Keratinocyte (primary cell): ENCODE measurements around the gene TCP11L2. TPM values are rescaled to one million over a fixed set of nuclear protein-coding genes. Genes with fewer than 3 reads are reported as not detected.
A peak's percentile ranks its signal among the peaks of the same experiment; 100 is the strongest.

Source experiments
- DNase-seq: peaks from one replicate; pipeline ENCODE4 v3.0.0-alpha.2; 2011; ENCODE audit warnings: low read depth, missing footprints, low spot score
- FAIRE-seq: peaks from 2 replicates; lab custom pipeline; 2011; peaks lifted over from hg19 to GRCh38; lab: Jason Lieb, UNC
- H2AFZ ChIP-seq: 2 replicates; pipeline ENCODE4 v1.6.0; 2012; ENCODE audit warnings: low read length, control low read depth, inconsistent platforms; ENCODE audit not compliant: control insufficient read depth
- H3K27ac ChIP-seq: 2 replicates; pipeline ENCODE4 v1.5.1; 2011; ENCODE audit warnings: low read length; ENCODE audit not compliant: control insufficient read depth, insufficient read depth
- H3K27me3 ChIP-seq: 3 replicates; pipeline ENCODE4 v1.6.0; 2011; ENCODE audit warnings: low read length; ENCODE audit not compliant: control insufficient read depth, insufficient read depth; ENCODE audit errors: extremely low read depth
- H3K36me3 ChIP-seq, 2 experiments: 2 replicates in 1 of 2; 3 replicates in 1 of 2; pipeline ENCODE4 v1.5.1; 2011; ENCODE audit warnings: low read length in 2 of 2, mild to moderate bottlenecking in 1 of 2; ENCODE audit not compliant: control insufficient read depth in 2 of 2, insufficient read depth in 2 of 2; ENCODE audit errors: extremely low read depth in 1 of 2
- H3K4me1 ChIP-seq: 3 replicates; pipeline ENCODE4 v1.5.1; 2011; ENCODE audit warnings: low read length; ENCODE audit not compliant: control insufficient read depth, insufficient read depth; ENCODE audit errors: extremely low read depth
- H3K4me2 ChIP-seq: 3 replicates; pipeline ENCODE4 v1.6.0; 2011; ENCODE audit warnings: low read depth, low read length; ENCODE audit not compliant: control insufficient read depth, insufficient read depth; ENCODE audit errors: extremely low read depth
- H3K4me3 ChIP-seq, 3 experiments: fragments of 200-600 bp in 1 of 3; sonication (generic) in 1 of 3; 2 replicates in 2 of 3; 3 replicates in 1 of 3; pipeline ENCODE4 v1.5.1; 2011 to 2016; ENCODE audit warnings: low read length in 3 of 3, mild to moderate bottlenecking in 3 of 3, control low read depth in 2 of 3, inconsistent platforms in 1 of 3, low read depth in 1 of 3, mixed read lengths in 1 of 3, mixed run types in 1 of 3, moderate library complexity in 1 of 3; ENCODE audit not compliant: control insufficient read depth in 2 of 3, insufficient read depth in 2 of 3; ENCODE audit errors: extremely low read depth in 1 of 3
- H3K79me2 ChIP-seq: 2 replicates; pipeline ENCODE4 v1.6.0; 2012; ENCODE audit warnings: low read length; ENCODE audit not compliant: control insufficient read depth, insufficient read depth
- H3K9ac ChIP-seq: 3 replicates; pipeline ENCODE4 v1.6.0; 2011; ENCODE audit warnings: low read length; ENCODE audit not compliant: control insufficient read depth, insufficient read depth; ENCODE audit errors: extremely low read depth
- H3K9me1 ChIP-seq: 3 replicates; pipeline ENCODE4 v1.6.0; 2011; ENCODE audit warnings: low read length; ENCODE audit not compliant: control insufficient read depth, insufficient read depth; ENCODE audit errors: extremely low read depth
- H3K9me3 ChIP-seq: 2 replicates; pipeline ENCODE4 v1.5.1; 2012; ENCODE audit warnings: low read depth, low read length; ENCODE audit not compliant: control insufficient read depth
- H4K20me1 ChIP-seq: 3 replicates; pipeline ENCODE4 v1.6.0; 2011; ENCODE audit warnings: low read length; ENCODE audit not compliant: control insufficient read depth, insufficient read depth; ENCODE audit errors: extremely low read depth
- EZH2 ChIP-seq: IDR thresholded peaks from one replicate; pipeline ENCODE4 v1.6.1; 2012; ENCODE audit warnings: inconsistent platforms, mild to moderate bottlenecking, low read length, moderate library complexity
- dilution Hi-C: fragments of 300-500 bp; cut with MboI; formaldehyde crosslinking; loops from one replicate; pipeline ENCODE4 v1.7.0; 2020; ENCODE audit warnings: low sequenced_read_pairs; ENCODE audit not compliant: extremely low pct_ligation_motif_present
- polyA plus RNA-seq, 5 experiments: library from polyadenylated mRNA; depleted of rRNA in 3 of 5; stranded (reverse) in 3 of 5; stranded (forward) in 1 of 5; unstranded in 1 of 5; fragments of >200 nt; gene quantifications; 1 replicate in 1 of 5; 2 replicates in 3 of 5; 3 replicates in 1 of 5; pipeline versions ENCODE4 v1.2.1 to v1.2.3, GENCODE V29; 2011 to 2012; ENCODE audit warnings: missing spikeins in 2 of 5, low read depth in 1 of 5, low replicate concordance in 1 of 5
- TF ChIP-seq, protein P1 (sequence below), 3 experiments: IDR thresholded peaks in 1 of 3; conservative IDR thresholded peaks in 1 of 3; optimal IDR thresholded peaks in 1 of 3; 2 replicates in 2 of 3; 3 replicates in 1 of 3; pipeline versions ENCODE3 to v1.5.1; 2011; ENCODE audit warnings: low read length in 3 of 3, mild to moderate bottlenecking in 3 of 3, moderate library complexity in 2 of 3, control low read depth in 1 of 3, inconsistent platforms in 1 of 3; ENCODE audit not compliant: insufficient read depth in 2 of 3; ENCODE audit errors: extremely low read depth in 1 of 3

Gene TCP11L2
- polyA plus RNA-seq, 1 donor (not counting 4 experiments of a cell fraction or from before 2014, with no cell fraction given) = 6.1 TPM

- Histone ChIP-seq H3K9ac (no peak overlapping the region), H3K27me3 (no peaks in the 10 kb centered on the region), H3K79me2 (no peaks in the 10 kb centered on the region), H3K27ac (peak overlapping the region; percentile 100), H3K4me2 (no peak overlapping the region), H4K20me1 (no peaks in the 10 kb centered on the region), H3K36me3 (peaks cover 0 to 4% of the 10 kb centered on the region in 2 experiments), H3K9me1 (no peaks in the 10 kb centered on the region), H3K9me3 (no peaks in the 10 kb centered on the region), H3K4me3 (no peak overlapping the region), H3K4me1 (peaks cover 24% of the 10 kb centered on the region), H2AFZ (no peak overlapping the region)
- dilution Hi-C loops = no loop called here
- TF ChIP-seq, protein P1, sequence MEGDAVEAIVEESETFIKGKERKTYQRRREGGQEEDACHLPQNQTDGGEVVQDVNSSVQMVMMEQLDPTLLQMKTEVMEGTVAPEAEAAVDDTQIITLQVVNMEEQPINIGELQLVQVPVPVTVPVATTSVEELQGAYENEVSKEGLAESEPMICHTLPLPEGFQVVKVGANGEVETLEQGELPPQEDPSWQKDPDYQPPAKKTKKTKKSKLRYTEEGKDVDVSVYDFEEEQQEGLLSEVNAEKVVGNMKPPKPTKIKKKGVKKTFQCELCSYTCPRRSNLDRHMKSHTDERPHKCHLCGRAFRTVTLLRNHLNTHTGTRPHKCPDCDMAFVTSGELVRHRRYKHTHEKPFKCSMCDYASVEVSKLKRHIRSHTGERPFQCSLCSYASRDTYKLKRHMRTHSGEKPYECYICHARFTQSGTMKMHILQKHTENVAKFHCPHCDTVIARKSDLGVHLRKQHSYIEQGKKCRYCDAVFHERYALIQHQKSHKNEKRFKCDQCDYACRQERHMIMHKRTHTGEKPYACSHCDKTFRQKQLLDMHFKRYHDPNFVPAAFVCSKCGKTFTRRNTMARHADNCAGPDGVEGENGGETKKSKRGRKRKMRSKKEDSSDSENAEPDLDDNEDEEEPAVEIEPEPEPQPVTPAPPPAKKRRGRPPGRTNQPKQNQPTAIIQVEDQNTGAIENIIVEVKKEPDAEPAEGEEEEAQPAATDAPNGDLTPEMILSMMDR (optimal IDR thresholded peaks at IDR 0.05 in 1 of 3, IDR thresholded peaks at IDR 0.05 in 1 of 3, conservative IDR thresholded peaks at IDR 0.05 in 1 of 3; ENCODE audit: extremely low read depth in 1 of 3, insufficient read depth in 2 of 3, low read length in 3 of 3) = no peak
- no peak for TF ChIP-seq EZH2
- FAIRE-seq (no peak), DNase-seq (no peak)
Measured at GRCh38 chr12:106287364-106287763, 15.2 kb upstream of the TCP11L2 start.

GRCh38 chr12:106288101-106288493, 14.4 kb upstream of the TCP11L2 start:
- Histone ChIP-seq H3K79me2 (no peaks in the 10 kb centered on the region), H4K20me1 (no peaks in the 10 kb centered on the region), H3K27me3 (no peaks in the 10 kb centered on the region), H3K9me3 (no peaks in the 10 kb centered on the region), H3K4me2 (peak overlapping the region; percentile 54), H3K9ac (no peak overlapping the region), H3K27ac (peak overlapping the region; percentile 100), H2AFZ (no peak overlapping the region), H3K4me3 (no peak overlapping the region), H3K36me3 (peaks cover 0 to 4% of the 10 kb centered on the region in 2 experiments), H3K9me1 (no peaks in the 10 kb centered on the region), H3K4me1 (peaks cover 24% of the 10 kb centered on the region)
- DNase-seq = no peak
- FAIRE-seq = no peak
- TF ChIP-seq, protein P1 (optimal IDR thresholded peaks at IDR 0.05 in 1 of 3, IDR thresholded peaks at IDR 0.05 in 1 of 3, conservative IDR thresholded peaks at IDR 0.05 in 1 of 3; ENCODE audit: extremely low read depth in 1 of 3, insufficient read depth in 2 of 3, low read length in 3 of 3) = no peak
- TF ChIP-seq EZH2 = no peak
- dilution Hi-C loops = no loop called here
